Cardiac muscle cell (in vitro differentiated cells and primary cell): Measurements from ENCODE around the gene ISOC2. TPM values are rescaled to one million over a fixed set of nuclear protein-coding genes. Genes with fewer than 3 reads are reported as not detected.

Experiments used
- DNase-seq, 2 donors: peaks; one replicate each; pipeline versions ENCODE4 v3.0.0 to v3.0.0-alpha.2; 2010 to 2017; ENCODE audit warnings: low read depth in 1 of 2, low spot score in 1 of 2
- H3K27ac ChIP-seq: fragments of 200-600 bp; sonication (generic); 2 replicates; pipeline ENCODE4 v1.5.1; 2016
- H3K27me3 ChIP-seq: fragments of 200-600 bp; sonication (generic); 2 replicates; pipeline ENCODE4 v1.6.0; 2016; ENCODE audit warnings: control low read depth
- H3K36me3 ChIP-seq: fragments of 200-600 bp; sonication (generic); 2 replicates; pipeline ENCODE4 v1.5.1; 2016; ENCODE audit warnings: control low read depth
- H3K4me1 ChIP-seq: fragments of 200-600 bp; sonication (generic); 2 replicates; pipeline ENCODE4 v1.8.1; 2017; ENCODE audit warnings: low read depth, mild to moderate bottlenecking, mixed run types
- H3K4me3 ChIP-seq: fragments of 200-600 bp; sonication (generic); 2 replicates; pipeline ENCODE4 v1.5.1; 2016; ENCODE audit warnings: mild to moderate bottlenecking
- H3K9me3 ChIP-seq: fragments of 200-600 bp; sonication (generic); 2 replicates; pipeline ENCODE4 v1.5.1; 2017; ENCODE audit warnings: low read depth, mild to moderate bottlenecking, control low read depth
- polyA plus RNA-seq: library from polyadenylated mRNA; unstranded; fragments of >200 nt; fragmentation: Nextera tagmentation; extraction: Ambion mirVana; gene quantifications from 2 replicates; pipeline ENCODE4 v1.2.1, GENCODE V29; 2016
- total RNA-seq: library from RNA; depleted of rRNA; stranded (reverse); fragments of >200 nt; gene quantifications from 2 replicates; pipeline ENCODE4 v1.2.3, GENCODE V29; 2016
- TF ChIP-seq, protein P1 (sequence below): IDR thresholded peaks from 2 replicates; pipeline ENCODE4 v1.5.1; 2012; ENCODE audit warnings: low read depth, mild to moderate bottlenecking, low read length

Gene ISOC2
- total and polyA plus RNA-seq, 2 experiments from 2014 or later, result 89.7 to 99.4 TPM

DNA sequence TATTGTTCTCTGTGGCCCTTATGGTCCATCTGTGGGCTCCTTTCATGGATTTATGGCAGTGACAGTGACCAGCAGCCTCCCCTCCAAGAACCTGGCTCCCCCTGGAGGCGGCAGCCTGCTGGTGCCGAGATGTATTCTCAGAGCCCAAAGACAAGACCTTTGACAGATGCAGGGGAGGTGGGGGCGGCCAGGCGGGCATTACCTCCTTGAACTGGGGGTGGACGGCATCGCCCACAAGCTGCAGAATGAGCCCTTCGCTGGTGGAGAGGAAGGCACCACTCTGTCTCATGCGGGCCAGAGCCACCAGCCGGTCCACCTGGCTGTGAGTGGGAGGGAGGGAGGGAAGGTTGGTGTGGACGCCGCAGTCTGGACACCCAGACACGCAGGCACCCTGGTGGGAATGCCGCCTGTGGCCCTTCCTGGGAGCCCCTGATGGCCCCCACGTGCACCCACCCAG, 6.6 kb downstream of the ISOC2 start:
- TF ChIP-seq, protein P1, sequence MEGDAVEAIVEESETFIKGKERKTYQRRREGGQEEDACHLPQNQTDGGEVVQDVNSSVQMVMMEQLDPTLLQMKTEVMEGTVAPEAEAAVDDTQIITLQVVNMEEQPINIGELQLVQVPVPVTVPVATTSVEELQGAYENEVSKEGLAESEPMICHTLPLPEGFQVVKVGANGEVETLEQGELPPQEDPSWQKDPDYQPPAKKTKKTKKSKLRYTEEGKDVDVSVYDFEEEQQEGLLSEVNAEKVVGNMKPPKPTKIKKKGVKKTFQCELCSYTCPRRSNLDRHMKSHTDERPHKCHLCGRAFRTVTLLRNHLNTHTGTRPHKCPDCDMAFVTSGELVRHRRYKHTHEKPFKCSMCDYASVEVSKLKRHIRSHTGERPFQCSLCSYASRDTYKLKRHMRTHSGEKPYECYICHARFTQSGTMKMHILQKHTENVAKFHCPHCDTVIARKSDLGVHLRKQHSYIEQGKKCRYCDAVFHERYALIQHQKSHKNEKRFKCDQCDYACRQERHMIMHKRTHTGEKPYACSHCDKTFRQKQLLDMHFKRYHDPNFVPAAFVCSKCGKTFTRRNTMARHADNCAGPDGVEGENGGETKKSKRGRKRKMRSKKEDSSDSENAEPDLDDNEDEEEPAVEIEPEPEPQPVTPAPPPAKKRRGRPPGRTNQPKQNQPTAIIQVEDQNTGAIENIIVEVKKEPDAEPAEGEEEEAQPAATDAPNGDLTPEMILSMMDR, result peak; percentile 75
- Histone ChIP-seq H3K27me3 (peaks cover 25% of the 10 kb centered on the region), H3K9me3 (no peaks in the 10 kb centered on the region), H3K27ac (no peak overlapping the region), H3K4me3 (no peak overlapping the region), H3K36me3 (no peaks in the 10 kb centered on the region), H3K4me1 (peaks cover 11% of the 10 kb centered on the region)
- DNase-seq, result peak; percentile 46 to 54

DNA sequence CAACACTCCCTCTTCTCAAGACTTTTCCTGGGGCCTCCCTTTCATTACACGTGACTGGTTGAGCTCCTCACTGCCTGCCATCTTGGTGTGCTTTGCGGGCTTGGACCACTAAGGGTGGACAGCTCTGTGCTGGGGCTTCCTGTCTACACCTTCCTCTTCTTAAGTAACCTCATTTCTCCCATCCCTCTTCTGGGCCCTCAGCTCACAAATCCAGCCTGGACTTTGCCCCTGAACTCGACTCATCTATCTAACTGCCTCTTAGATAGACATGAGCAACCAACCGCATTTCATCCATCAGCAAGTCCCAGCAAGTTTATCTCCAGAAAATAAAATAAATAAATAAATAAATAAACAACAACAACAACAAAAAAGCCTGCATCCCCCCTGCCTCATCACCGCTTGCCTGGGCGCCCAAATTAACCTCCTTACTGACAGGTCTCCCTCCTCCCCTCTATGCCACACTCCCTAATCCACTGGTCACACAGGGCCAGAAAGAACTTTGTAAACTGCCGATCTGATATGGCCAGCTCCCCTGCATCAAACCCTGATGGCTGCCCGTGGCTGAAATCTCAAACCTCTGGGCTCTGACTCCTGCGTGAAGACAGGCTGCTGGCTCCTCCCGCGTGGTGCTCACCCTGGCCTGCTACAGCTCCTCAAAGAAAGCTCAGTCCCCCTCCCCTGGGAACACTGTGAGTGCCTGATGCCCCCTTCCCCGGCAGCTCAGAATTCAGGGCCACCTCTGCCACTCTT, 7.8 kb downstream of the ISOC2 start:
- H3K4me3 ChIP-seq, result no peak overlapping the region
- TF ChIP-seq, protein P1, result no peak

DNA sequence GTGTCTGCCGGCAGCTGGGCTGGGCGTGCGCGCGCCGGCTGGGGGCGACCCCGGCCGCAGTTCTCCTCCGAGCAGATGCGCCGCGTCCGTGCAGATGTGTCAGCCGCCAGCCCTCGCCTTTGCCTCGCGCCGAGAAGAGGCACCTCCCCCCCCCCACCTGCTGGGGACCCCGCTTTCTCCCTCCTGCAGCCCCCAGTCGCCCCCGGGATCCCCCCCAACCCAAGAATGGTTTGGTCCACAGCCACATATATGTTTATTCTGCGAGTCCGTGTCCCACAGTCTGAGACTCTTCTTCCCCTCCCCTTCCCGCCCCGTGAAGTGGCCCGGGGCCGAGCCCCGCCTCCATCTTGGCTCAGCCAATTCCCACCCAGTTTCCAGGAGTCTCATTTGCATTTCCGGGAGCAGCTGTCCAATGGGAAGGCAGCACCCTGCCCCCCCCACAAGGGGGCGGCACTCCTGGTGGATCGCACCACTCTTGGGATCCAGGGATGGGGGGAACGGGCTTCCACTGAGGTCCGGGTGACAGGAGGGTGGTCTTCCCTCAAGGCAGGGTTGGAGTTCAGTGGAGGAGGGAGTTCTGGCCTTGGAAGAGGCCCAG, 8.6 kb downstream of the ISOC2 start:
- peak; percentile 88 to 91 for DNase-seq
- peak overlapping the region; percentile 25 for H3K4me3 ChIP-seq
- no peaks in the 10 kb centered on the region for H3K36me3 ChIP-seq
- TF ChIP-seq, protein P1, result no peak
- peaks cover 45% of the 10 kb centered on the region for H3K27me3 ChIP-seq
- no peak overlapping the region for H3K27ac ChIP-seq
- peaks cover 11% of the 10 kb centered on the region for H3K4me1 ChIP-seq
- H3K9me3 ChIP-seq, result no peaks in the 10 kb centered on the region

More for the DNA sequence above, 7.8 kb downstream of the ISOC2 start:
- peaks cover 36% of the 10 kb centered on the region for H3K27me3 ChIP-seq
- DNase-seq, result no peak
- H3K36me3 ChIP-seq, result no peaks in the 10 kb centered on the region
- H3K9me3 ChIP-seq, result no peaks in the 10 kb centered on the region
- peaks cover 11% of the 10 kb centered on the region for H3K4me1 ChIP-seq
- no peak overlapping the region for H3K27ac ChIP-seq

DNA sequence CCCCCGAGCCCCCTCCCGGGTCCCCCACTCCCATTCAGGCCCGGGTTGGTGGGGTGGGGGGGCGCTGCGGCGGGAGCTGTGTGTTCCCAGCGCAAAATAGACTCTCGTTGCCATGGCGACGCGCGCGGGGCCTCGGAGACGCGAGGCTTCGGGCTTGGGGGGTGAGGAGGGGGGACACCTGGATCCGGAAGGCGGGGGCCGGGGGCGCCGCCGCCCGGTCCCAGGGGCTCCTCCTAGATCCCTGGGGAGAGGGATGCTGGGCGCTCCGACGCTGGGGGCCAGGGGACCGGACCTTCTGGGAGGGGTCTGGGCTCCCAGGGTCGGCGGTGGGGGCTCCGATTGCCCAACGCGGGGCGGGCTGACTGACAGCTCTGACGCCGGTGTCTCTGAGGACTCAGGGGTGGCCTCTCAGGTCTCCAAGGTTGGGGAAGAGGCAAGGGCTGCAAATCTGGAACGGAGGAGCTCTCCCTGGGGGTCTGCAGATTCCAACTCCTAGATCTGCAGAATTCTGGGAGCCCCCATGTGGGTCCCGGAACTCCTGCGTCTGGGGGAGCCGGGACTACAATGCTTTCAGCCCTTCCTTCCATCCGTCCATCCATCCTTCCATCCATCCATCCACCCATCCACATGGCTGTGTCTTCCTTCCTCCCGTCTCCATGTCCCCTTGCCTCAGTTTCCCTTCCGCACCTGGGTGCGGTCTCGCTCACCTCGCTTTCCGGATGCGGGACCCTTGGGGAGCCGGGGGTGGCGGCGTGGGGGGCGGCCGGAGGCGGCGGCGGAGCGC, 9.3 kb downstream of the ISOC2 start:
- no peak overlapping the region for H3K27ac ChIP-seq
- TF ChIP-seq, protein P1, result no peak
- peaks cover 11% of the 10 kb centered on the region for H3K4me1 ChIP-seq
- H3K4me3 ChIP-seq, result peak overlapping the region; percentile 25
- H3K27me3 ChIP-seq, result peaks cover 52% of the 10 kb centered on the region
- DNase-seq, result no peak
- no peaks in the 10 kb centered on the region for H3K9me3 ChIP-seq
- no peaks in the 10 kb centered on the region for H3K36me3 ChIP-seq

DNA sequence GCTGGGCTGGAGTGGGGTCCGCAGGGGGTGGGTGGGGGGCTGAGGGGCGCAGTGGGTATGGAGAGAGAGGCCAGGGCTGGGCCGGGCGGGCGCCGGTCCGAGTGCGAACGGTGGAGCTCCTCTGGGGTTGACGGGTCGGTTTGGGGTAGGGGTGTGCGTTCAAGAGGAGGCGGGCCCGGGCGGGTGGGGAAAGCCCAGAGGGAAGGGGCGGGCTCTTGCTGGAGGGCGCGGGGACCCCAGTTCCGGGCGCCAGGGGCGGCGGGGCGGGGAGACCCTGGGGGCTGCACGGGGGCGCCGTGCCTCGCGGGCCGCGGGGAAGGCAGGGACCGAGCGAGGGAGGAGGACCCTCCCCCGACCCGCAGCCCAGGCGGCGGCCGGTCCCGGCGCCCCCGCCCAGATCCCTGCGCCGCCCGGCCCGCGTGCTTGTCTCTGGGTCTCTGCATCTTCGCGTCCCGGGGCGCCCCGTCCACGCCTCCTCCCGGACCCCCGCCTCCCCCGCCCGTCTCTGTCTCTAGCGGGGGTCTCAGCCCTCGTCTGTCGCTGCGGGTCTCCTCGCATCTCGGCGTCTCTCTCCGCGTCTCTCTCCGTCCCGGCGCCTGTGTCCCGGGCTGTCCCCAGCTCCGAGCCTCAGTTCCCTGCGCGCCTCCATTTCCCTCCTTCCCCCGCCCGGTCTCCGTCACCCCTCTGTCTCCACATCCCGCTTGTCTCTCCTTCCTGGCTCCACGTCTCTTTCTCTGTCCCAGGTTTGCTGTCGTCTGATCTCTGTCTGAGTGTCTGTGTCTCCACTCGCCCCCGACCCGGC, 10.1 kb downstream of the ISOC2 start:
- TF ChIP-seq, protein P1, result no peak
- Histone ChIP-seq H3K9me3 (no peaks in the 10 kb centered on the region), H3K4me1 (peaks cover 11% of the 10 kb centered on the region), H3K36me3 (no peaks in the 10 kb centered on the region), H3K4me3 (peak overlapping the region; percentile 25), H3K27me3 (peaks cover 60% of the 10 kb centered on the region), H3K27ac (no peak overlapping the region)
- no peak for DNase-seq
